GM21367 (cell line): ENCODE data around the gene USP17L21.
"Not testable (repeated sequence)": the region's sequence is repeated elsewhere in the genome, so short reads cannot be mapped to it uniquely, and the experiment has no call there.

Experiments used
- ATAC-seq: cut with Tn5 transposase; IDR thresholded peaks from one replicate; pipeline ENCODE4 v1.9.1; 2021; ENCODE audit not compliant: unreplicated experiment

Gene USP17L21

GRCh38 chr4:9262572-9262971 lies at the start of gene USP17L21:
TSS of gene USP17L21 (plus strand) at chr4:9262872. CDS start at chr4:9262872, 0 bp downstream.
- ATAC-seq, result not testable (repeated sequence)

GRCh38 chr4:9214701-9215100 lies 48.0 kb upstream of the USP17L21 start:
- ATAC-seq, result not testable (repeated sequence)

- ATAC-seq, result not testable (repeated sequence)
These were observed 47.6 kb upstream of the USP17L21 start, which contains the start of gene USP17L11 for GRCh38 chr4:9215105-9215504. TSS of gene USP17L11 (plus strand) at chr4:9215405. CDS start at chr4:9215405, 0 bp downstream.

DNA sequence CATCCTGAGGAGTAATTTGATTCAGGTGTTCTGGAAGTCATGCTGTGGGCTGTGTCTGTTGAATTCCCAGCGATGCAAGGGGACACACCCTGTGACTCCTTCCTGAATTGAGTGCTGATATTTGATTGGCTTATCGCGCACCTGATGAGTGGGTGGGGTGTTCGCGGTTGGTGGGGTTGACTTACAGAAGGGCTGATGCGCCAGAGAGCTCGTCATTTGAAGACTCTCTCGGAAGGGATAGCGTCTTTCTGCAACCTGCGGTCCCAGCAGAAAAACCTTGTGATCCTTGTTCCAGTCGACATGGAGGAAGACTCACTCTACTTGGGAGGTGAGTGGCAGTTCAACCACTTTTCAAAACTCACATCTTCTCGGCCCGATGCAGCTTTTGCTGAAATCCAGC lies 42.8 kb upstream of the USP17L21 start, which contains the start of gene USP17L12:
Gene USP17L12 (plus strand): TSS at position 301 of the 400 bp plus-strand sequence. CDS start 0 bp downstream, at position 301.
- ATAC-seq, result not testable (repeated sequence)

GRCh38 chr4:9224596-9224995 lies 38.1 kb upstream of the USP17L21 start, which contains the start of gene USP17L13:
TSS of gene USP17L13 (plus strand) at chr4:9224896. CDS start at chr4:9224896, 0 bp downstream.
- ATAC-seq, result not testable (repeated sequence)

GRCh38 chr4:9230249-9230648 lies 32.4 kb upstream of the USP17L21 start:
- ATAC-seq, result not testable (repeated sequence)

DNA sequence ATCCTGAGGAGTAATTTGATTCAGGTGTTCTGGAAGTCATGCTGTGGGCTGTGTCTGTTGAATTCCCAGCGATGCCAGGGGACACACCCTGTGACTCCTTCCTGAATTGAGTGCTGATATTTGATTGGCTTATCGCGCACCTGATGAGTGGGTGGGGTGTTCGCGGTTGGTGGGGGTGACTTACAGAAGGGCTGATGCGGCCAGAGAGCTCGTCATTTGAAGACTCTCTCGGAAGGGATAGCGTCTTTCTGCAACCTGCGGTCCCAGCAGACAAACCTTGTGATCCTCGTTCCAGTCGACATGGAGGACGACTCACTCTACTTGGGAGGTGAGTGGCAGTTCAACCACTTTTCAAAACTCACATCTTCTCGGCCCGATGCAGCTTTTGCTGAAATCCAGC lies 28.6 kb upstream of the USP17L21 start, which contains the start of gene USP17L15:
Gene USP17L15 (plus strand): TSS at position 301 of the 400 bp plus-strand sequence. CDS start 0 bp downstream, at position 301.
- not testable (repeated sequence) for ATAC-seq

- not testable (repeated sequence) for ATAC-seq
These were observed 24.2 kb upstream of the USP17L21 start for GRCh38 chr4:9238461-9238860.

DNA sequence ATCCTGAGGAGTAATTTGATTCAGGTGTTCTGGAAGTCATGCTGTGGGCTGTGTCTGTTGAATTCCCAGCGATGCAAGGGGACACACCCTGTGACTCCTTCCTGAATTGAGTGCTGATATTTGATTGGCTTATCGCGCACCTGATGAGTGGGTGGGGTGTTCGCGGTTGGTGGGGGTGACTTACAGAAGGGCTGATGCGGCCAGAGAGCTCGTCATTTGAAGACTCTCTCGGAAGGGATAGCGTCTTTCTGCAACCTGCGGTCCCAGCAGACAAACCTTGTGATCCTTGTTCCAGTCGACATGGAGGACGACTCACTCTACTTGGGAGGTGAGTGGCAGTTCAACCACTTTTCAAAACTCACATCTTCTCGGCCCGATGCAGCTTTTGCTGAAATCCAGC lies 19.1 kb upstream of the USP17L21 start, which contains the start of gene USP17L17:
Gene USP17L17 (plus strand): TSS at position 301 of the 400 bp plus-strand sequence. CDS start 0 bp downstream, at position 301.
- not testable (repeated sequence) for ATAC-seq

DNA sequence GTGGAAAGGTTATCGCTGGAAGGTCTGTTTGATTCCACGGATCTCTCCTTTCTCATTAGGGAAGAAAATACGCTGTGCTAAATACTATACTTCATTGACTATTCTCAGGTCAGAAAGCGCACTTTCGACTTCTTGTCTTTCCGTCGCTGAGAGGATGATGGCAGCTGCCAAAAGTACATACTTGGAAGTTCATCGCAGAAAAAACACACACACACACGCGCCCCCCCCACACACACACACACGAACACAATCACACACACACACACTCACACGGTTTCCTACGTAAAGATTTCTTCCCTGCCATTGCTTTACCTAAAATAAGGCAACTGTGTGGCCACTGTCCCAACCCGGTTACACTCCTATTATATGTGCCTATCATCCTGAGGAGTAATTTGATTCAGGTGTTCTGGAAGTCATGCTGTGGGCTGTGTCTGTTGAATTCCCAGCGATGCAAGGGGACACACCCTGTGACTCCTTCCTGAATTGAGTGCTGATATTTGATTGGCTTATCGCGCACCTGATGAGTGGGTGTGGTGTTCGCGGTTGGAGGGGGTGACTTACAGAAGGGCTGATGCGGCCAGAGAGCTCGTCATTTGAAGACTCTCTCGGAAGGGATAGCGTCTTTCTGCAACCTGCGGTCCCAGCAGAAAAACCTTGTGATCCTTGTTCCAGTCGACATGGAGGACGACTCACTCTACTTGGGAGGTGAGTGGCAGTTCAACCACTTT lies 14.6 kb upstream of the USP17L21 start, which contains the start of gene USP17L18:
Gene USP17L18 (plus strand): TSS at position 678 of the 728 bp plus-strand sequence. CDS start 0 bp downstream, at position 678.
- not testable (repeated sequence) for ATAC-seq

GRCh38 chr4:9253078-9253477 lies 9.6 kb upstream of the USP17L21 start, which contains the start of gene USP17L19:
TSS of gene USP17L19 (plus strand) at chr4:9253378. CDS start at chr4:9253378, 0 bp downstream.
- not testable (repeated sequence) for ATAC-seq

DNA sequence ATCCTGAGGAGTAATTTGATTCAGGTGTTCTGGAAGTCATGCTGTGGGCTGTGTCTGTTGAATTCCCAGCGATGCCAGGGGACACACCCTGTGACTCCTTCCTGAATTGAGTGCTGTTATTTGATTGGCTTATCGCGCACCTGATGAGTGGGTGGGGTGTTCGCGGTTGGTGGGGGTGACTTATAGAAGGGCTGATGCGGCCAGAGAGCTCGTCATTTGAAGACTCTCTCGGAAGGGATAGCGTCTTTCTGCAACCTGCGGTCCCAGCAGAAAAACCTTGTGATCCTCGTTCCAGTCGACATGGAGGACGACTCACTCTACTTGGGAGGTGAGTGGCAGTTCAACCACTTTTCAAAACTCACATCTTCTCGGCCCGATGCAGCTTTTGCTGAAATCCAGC lies 4.8 kb upstream of the USP17L21 start, which contains the start of gene USP17L20:
Gene USP17L20 (plus strand): TSS at position 301 of the 400 bp plus-strand sequence. CDS start 0 bp downstream, at position 301.
- not testable (repeated sequence) for ATAC-seq

- ATAC-seq, result not testable (repeated sequence)
These were observed 4.6 kb downstream of the USP17L21 start, which contains the start of gene USP17L22 for GRCh38 chr4:9267319-9267718. TSS of gene USP17L22 (plus strand) at chr4:9267619. CDS start at chr4:9267619, 0 bp downstream.

DNA sequence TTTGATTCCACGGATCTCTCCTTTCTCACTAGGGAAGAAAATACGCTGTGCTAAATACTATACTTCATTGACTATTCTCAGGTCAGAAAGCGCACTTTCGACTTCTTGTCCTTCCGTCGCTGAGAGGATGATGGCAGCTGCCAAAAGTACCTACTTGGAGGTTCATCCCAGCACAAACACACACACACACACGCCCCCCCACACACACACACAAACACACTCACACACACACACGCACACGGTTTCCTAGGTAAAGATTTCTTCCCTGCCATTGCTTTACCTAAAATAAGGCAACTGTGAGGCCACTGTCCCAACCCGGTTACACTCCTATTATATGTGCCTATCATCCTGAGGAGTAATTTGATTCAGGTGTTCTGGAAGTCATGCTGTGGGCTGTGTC lies 9.0 kb downstream of the USP17L21 start:
- ATAC-seq, result not testable (repeated sequence)
